OCI-LY3 (cell line): ENCODE measurements around the gene SLC35E3.

ENCODE experiments used
- CTCF ChIP-seq: fragments of 200-600, 300-600 bp; sonication (generic); IDR thresholded peaks from 2 replicates; pipeline ENCODE4 v1.5.1; 2014; ENCODE audit warnings: antibody characterized with exemption, low read length, low read depth
- EZH2phosphoT487 ChIP-seq: fragments of 200-600 bp; shearing (Covaris generic); IDR thresholded peaks from 2 replicates; pipeline ENCODE4 v1.6.1; 2018; ENCODE audit warnings: antibody characterized with exemption, mixed run types, low read depth

GRCh38 chr12:68815232-68815927 is 69.4 kb downstream of the SLC35E3 start:
- TF ChIP-seq CTCF (no peak), EZH2phosphoT487 (no peak)
